IMR-90 (cell line): ENCODE measurements around the gene TMED4. TPM values are rescaled to one million over a fixed set of nuclear protein-coding genes. Genes with fewer than 3 reads are reported as not detected.

ENCODE experiments used
- ATAC-seq: fragments of 200-7000 bp; cut with Tn5 transposase; 2 replicates; pipeline ENCODE4 v1.9.1; 2020; ENCODE audit warnings: low read depth, mild to moderate bottlenecking, moderate library complexity
- BruUV-seq: library from RNA; stranded (reverse); fragments of 400-500 nt; replicated peaks from 2 replicates; lab custom pipeline; 2021; lab: Mats Ljungman, UMichigan
- CTCF ChIA-PET: fragments of 300-600 bp; formaldehyde crosslinking; extraction: SDS; loops from one replicate; lab custom pipeline; 2021; ENCODE audit warnings: antibody characterized with exemption; lab: Yijun Ruan, JAX
- POLR2A ChIA-PET: fragments of 300-600 bp; sonication (Branson Sonifier 250); formaldehyde crosslinking; loops from one replicate; lab custom pipeline; 2022; ENCODE audit warnings: antibody characterized with exemption; ENCODE audit not compliant: unreplicated experiment; lab: Charles Lee
- DNase-seq: peaks from one replicate; pipeline ENCODE4 v3.0.0; 2013
- H2AFZ ChIP-seq: replicated peaks from 2 replicates; pipeline ENCODE3; 2013; ENCODE audit warnings: low read length, mild to moderate bottlenecking; ENCODE audit not compliant: poor library complexity
- H2AK5ac ChIP-seq: 2 replicates; pipeline ENCODE4 v1.6.1; 2013; ENCODE audit warnings: low read depth, low read length, inconsistent platforms
- H2AK9ac ChIP-seq: replicated peaks from 2 replicates; pipeline ENCODE3; 2013; ENCODE audit warnings: mild to moderate bottlenecking, low read depth, low read length, moderate library complexity; ENCODE audit not compliant: poor library complexity
- H2BK120ac ChIP-seq: 2 replicates; pipeline ENCODE4 v1.6.1; 2013; ENCODE audit warnings: low read depth, low read length, inconsistent platforms
- H2BK15ac ChIP-seq: 3 replicates; pipeline ENCODE4 v1.6.1; 2013; ENCODE audit warnings: low read depth, low read length, inconsistent platforms
- H2BK20ac ChIP-seq: 2 replicates; pipeline ENCODE4 v1.6.1; 2013; ENCODE audit warnings: low read depth, mild to moderate bottlenecking, inconsistent platforms, low read length, moderate library complexity
- H2BK5ac ChIP-seq: 2 replicates; pipeline ENCODE4 v1.6.1; 2013; ENCODE audit warnings: mild to moderate bottlenecking, low read depth, low read length, inconsistent platforms; ENCODE audit not compliant: poor library complexity, severe bottlenecking
- H3K14ac ChIP-seq: replicated peaks from 2 replicates; pipeline ENCODE4 v1.6.1; 2013; ENCODE audit warnings: low read depth, low read length, inconsistent platforms
- H3K18ac ChIP-seq: 2 replicates; pipeline ENCODE4 v1.6.1; 2013; ENCODE audit warnings: low read depth, low read length, control low read depth
- H3K23ac ChIP-seq: 2 replicates; pipeline ENCODE4 v1.6.1; 2013; ENCODE audit warnings: low read depth, low read length, inconsistent platforms
- H3K27ac ChIP-seq: 2 replicates; pipeline ENCODE4 v1.5.1; 2013; ENCODE audit warnings: mild to moderate bottlenecking, control low read depth, low read length; ENCODE audit not compliant: insufficient read depth
- H3K27me3 ChIP-seq: 2 replicates; pipeline ENCODE4 v1.6.1; 2013; ENCODE audit warnings: low read length; ENCODE audit not compliant: control insufficient read depth, insufficient read depth
- H3K36me3 ChIP-seq: 2 replicates; pipeline ENCODE4 v1.6.1; 2013; ENCODE audit warnings: low read length, mixed read lengths; ENCODE audit not compliant: control insufficient read depth, insufficient read depth
- H3K4ac ChIP-seq: 2 replicates; pipeline ENCODE4 v1.6.1; 2013; ENCODE audit warnings: low read depth, low read length, inconsistent platforms
- H3K4me1 ChIP-seq: 2 replicates; pipeline ENCODE4 v1.6.1; 2013; ENCODE audit warnings: low read length, mixed read lengths; ENCODE audit not compliant: control insufficient read depth, insufficient read depth
- H3K4me2 ChIP-seq: 2 replicates; pipeline ENCODE4 v1.6.1; 2013; ENCODE audit warnings: low read depth, mild to moderate bottlenecking, control low read depth, low read length, moderate library complexity
- H3K4me3 ChIP-seq: 2 replicates; pipeline ENCODE4 v1.5.1; 2013; ENCODE audit warnings: low read depth, mild to moderate bottlenecking, control low read depth, low read length, moderate library complexity; ENCODE audit not compliant: insufficient read depth
- H3K56ac ChIP-seq: 2 replicates; pipeline ENCODE4 v1.6.1; 2013; ENCODE audit warnings: low read length, inconsistent platforms; ENCODE audit not compliant: insufficient read depth; ENCODE audit errors: extremely low read depth
- H3K79me1 ChIP-seq, 2 experiments: 2 replicates each; pipeline ENCODE4 v1.6.1; 2013; ENCODE audit warnings: low read length in 2 of 2, inconsistent platforms in 1 of 2, low read depth in 1 of 2
- H3K9ac ChIP-seq: 2 replicates; pipeline ENCODE4 v1.6.1; 2013; ENCODE audit warnings: low read depth, low read length, control low read depth
- H3K9me1 ChIP-seq: 2 replicates; pipeline ENCODE4 v1.6.1; 2013; ENCODE audit warnings: low read length, inconsistent platforms; ENCODE audit not compliant: insufficient read depth
- H3K9me3 ChIP-seq: 2 replicates; pipeline ENCODE4 v1.6.1; 2013; ENCODE audit warnings: low read length; ENCODE audit not compliant: control insufficient read depth, insufficient read depth
- H4K20me1 ChIP-seq: 2 replicates; pipeline ENCODE4 v1.6.1; 2013; ENCODE audit warnings: low read length, inconsistent platforms; ENCODE audit not compliant: insufficient read depth
- H4K5ac ChIP-seq: 2 replicates; pipeline ENCODE4 v1.6.1; 2013; ENCODE audit warnings: mild to moderate bottlenecking, low read depth, low read length, control low read depth
- H4K8ac ChIP-seq, 2 experiments: 2 replicates each; pipeline ENCODE4 v1.6.1; 2013; ENCODE audit warnings: low read depth in 2 of 2, low read length in 2 of 2, control low read depth in 1 of 2, inconsistent platforms in 1 of 2
- H4K91ac ChIP-seq: 2 replicates; pipeline ENCODE4 v1.6.1; 2013; ENCODE audit warnings: low read depth, low read length, inconsistent platforms; ENCODE audit not compliant: insufficient read depth
- BHLHE40 ChIP-seq: fragments of 150-350 bp; IDR thresholded peaks from 2 replicates; pipeline ENCODE4 v1.6.1; 2016; ENCODE audit warnings: mild to moderate bottlenecking, low read depth, low read length
- MXI1 ChIP-seq: IDR thresholded peaks from 2 replicates; pipeline ENCODE4 v1.6.1; 2012; ENCODE audit warnings: low read depth, mild to moderate bottlenecking, low read length, moderate library complexity, borderline replicate concordance
- POLR2A ChIP-seq: IDR thresholded peaks from 2 replicates; pipeline ENCODE4 v1.6.1; 2012; ENCODE audit warnings: mild to moderate bottlenecking, low read depth, low read length
- RFX5 ChIP-seq: IDR thresholded peaks from 2 replicates; pipeline ENCODE4 v1.8.0; 2012; ENCODE audit warnings: low read depth, mild to moderate bottlenecking, low read length, moderate library complexity
- WGBS, 2 experiments: methylation state at CpG; one replicate each; pipeline versions ENCODE4 v1.1.5 to v1.1.7; 2013; ENCODE audit warnings: missing lambda C conversion rate in 2 of 2; ENCODE audit not compliant: insufficient read length in 1 of 2; ENCODE audit errors: extremely low coverage in 2 of 2; 5-methylcytosine and 5-hydroxymethylcytosine counted together
- dilution Hi-C: fragments of 300-500 bp; cut with HindIII; formaldehyde crosslinking; loops from one replicate; pipeline ENCODE4 v1.14.3; 2018; ENCODE audit warnings: low sequenced_read_pairs; ENCODE audit not compliant: unreplicated experiment
- in situ Hi-C: fragments of 300-500 bp; cut with MboI; formaldehyde crosslinking; loops from 3 replicates; pipeline ENCODE4 v1.14.3; 2019; ENCODE audit warnings: low sequenced_read_pairs, inconsistent platforms, mixed read lengths
- intact Hi-C: fragments of 100-400 bp; cut with micrococcal nuclease; formaldehyde crosslinking; loops from 2 replicates; pipeline ENCODE4 v1.10.0; 2022
- polyA plus RNA-seq, 3 experiments: library from polyadenylated mRNA; depleted of rRNA; stranded (reverse); fragments of >200 nt; gene quantifications; 2 replicates each; pipeline ENCODE4 v1.2.3, GENCODE V29; 2012; ENCODE audit warnings: low replicate concordance in 1 of 3
- total RNA-seq: library from RNA; depleted of rRNA; stranded (reverse); fragments of >200 nt; gene quantifications from 2 replicates; pipeline ENCODE4 v1.2.3, GENCODE V29; 2012

Gene TMED4
- total and polyA plus RNA-seq, 2 of the 4 experiments (the other 2 are of a cell fraction) = 58.6 to 92.7 TPM

GRCh38 chr7:44573464-44574286 lies 8.4 kb downstream of the TMED4 start, which contains the start of gene DDX56:
DDX56 (minus strand) TSS chr7:44573908; CDS start chr7:44573895, 13 bp downstream.
- in situ Hi-C loops = no loop called here
- Histone ChIP-seq H4K91ac (peak within 1 kb of the TSS; percentile 85), H4K5ac (peak within 1 kb of the TSS; percentile 88), H3K23ac (peak within 1 kb of the TSS; percentile 82), H3K9me1 (peaks cover 13% of the 10 kb centered on the region), H3K79me1 (peaks cover 48 to 62% of the 10 kb centered on the region in 2 experiments), H3K14ac (peak within 1 kb of the TSS; percentile 82), H3K9me3 (no peaks in the 10 kb centered on the region), H4K20me1 (peaks cover 9% of the 10 kb centered on the region), H2BK20ac (no peak within 1 kb of the TSS), H2BK5ac (peak within 1 kb of the TSS; percentile 48), H3K4me3 (peak within 1 kb of the TSS; percentile 93), H2AFZ (peak within 1 kb of the TSS; percentile 97), H3K27ac (peak within 1 kb of the TSS; percentile 79), H2BK120ac (no peak within 1 kb of the TSS), H2AK5ac (peak within 1 kb of the TSS; percentile 93), H4K8ac (peak within 1 kb of the TSS; percentile 84 to 96), H3K36me3 (peaks cover 49% of the 10 kb centered on the region), H3K56ac (peak within 1 kb of the TSS; percentile 45; the same call in 1 of the 2 replicates), H2BK15ac (no peak within 1 kb of the TSS), H3K9ac (peak within 1 kb of the TSS; percentile 87), H3K27me3 (no peaks in the 10 kb centered on the region), H3K4me1 (peaks cover 5% of the 10 kb centered on the region), H3K4ac (peak within 1 kb of the TSS; percentile 89), H2AK9ac (peak within 1 kb of the TSS; percentile 98), H3K18ac (no peak within 1 kb of the TSS; the same call in 1 of the 2 replicates), H3K4me2 (peak within 1 kb of the TSS; percentile 100)
- TF ChIP-seq POLR2A (peak; percentile 70), RFX5 (no peak), MXI1 (peak; percentile 93), BHLHE40 (0 out of 2 replicates have a peak, but pooled peaks have one; percentile 6)
- ChIA-PET POLR2A (interaction anchor here (0.5 kb wide), 1 partner anchor 25 kb away, joined by 6 read pairs; no protein-coding TSS in a partner anchor), CTCF (no interaction called here)
- DNase-seq (peak; percentile 92), ATAC-seq (peak; percentile 89)
- BruUV-seq = no TSS peak
- 0% methylated on average over 38 of the region's 74 CpGs; no CpG with 5 or more reads in 1 of the 2 experiments for WGBS, 2 experiments
- dilution Hi-C loops = no loop called here
- intact Hi-C loops = no loop called here
